K562 (cell line): ENCODE results near the gene AIG1. TPM values are rescaled to one million over a fixed set of nuclear protein-coding genes. Genes with fewer than 3 reads are reported as not detected.

Experiments used
- ATAC-seq: fragments of 200-7000 bp; cut with Tn5 transposase; 3 replicates; pipeline ENCODE4 v1.9.1; 2020; ENCODE audit warnings: moderate library complexity
- BruUV-seq: library from RNA; stranded (reverse); fragments of 400-500 nt; replicated peaks from 2 replicates; lab custom pipeline; 2021; lab: Mats Ljungman, UMichigan
- CTCF ChIA-PET: fragments of 300-600 bp; formaldehyde crosslinking; extraction: SDS; loops from one replicate; lab custom pipeline; 2021; ENCODE audit warnings: low intra/inter-chr PET ratio; lab: Yijun Ruan, JAX
- POLR2A ChIA-PET: fragments of 300-600, 350-650 bp; sonication (Branson Sonifier 250); formaldehyde crosslinking; extraction: SDS; loops from one replicate; lab custom pipeline; 2021; ENCODE audit warnings: antibody characterized with exemption, inconsistent platforms; lab: Yijun Ruan, JAX
- DNase-seq, 4 experiments: peaks; one replicate each; pipeline versions ENCODE4 v3.0.0 to v3.0.0-alpha.2; 2011 to 2018; ENCODE audit warnings: low spot score in 3 of 4, mixed read lengths in 3 of 4; ENCODE audit errors: extremely low read depth in 1 of 4
- FAIRE-seq: peaks from 2 replicates; lab custom pipeline; 2011; peaks lifted over from hg19 to GRCh38; lab: Jason Lieb, UNC
- H2AFZ ChIP-seq: 2 replicates; pipeline ENCODE4 v1.6.0; 2011; ENCODE audit warnings: low read depth, low read length, control low read depth, inconsistent platforms
- H3K27ac ChIP-seq: fragments of 200-600 bp; 3 replicates; pipeline ENCODE4 v1.8.0; 2011; ENCODE audit warnings: low read depth, mild to moderate bottlenecking, control low read depth, inconsistent platforms, low read length, moderate library complexity, mixed read lengths; ENCODE audit errors: extremely low read depth
- H3K27me3 ChIP-seq, 2 experiments: fragments of 300-600 bp in 1 of 2; 2 replicates in 1 of 2; 3 replicates in 1 of 2; pipeline versions ENCODE4 v1.6.0 to v1.8.0; 2011; ENCODE audit warnings: inconsistent platforms in 2 of 2, low read length in 2 of 2, mild to moderate bottlenecking in 1 of 2, mixed read lengths in 1 of 2, moderate library complexity in 1 of 2; ENCODE audit not compliant: control insufficient read depth in 2 of 2, insufficient read depth in 2 of 2
- H3K36me3 ChIP-seq: fragments of 300-600 bp; 3 replicates; pipeline ENCODE4 v1.8.0; 2011; ENCODE audit warnings: mild to moderate bottlenecking, low read length, inconsistent platforms; ENCODE audit not compliant: control insufficient read depth, insufficient read depth
- H3K4me1 ChIP-seq, 2 experiments: fragments of 200-600 bp in 1 of 2; replicated peaks in 1 of 2; 2 replicates in 1 of 2; 3 replicates in 1 of 2; pipeline versions ENCODE4 v1.5.1 to v1.8.0; 2011; ENCODE audit warnings: inconsistent platforms in 2 of 2, low read length in 2 of 2, mild to moderate bottlenecking in 1 of 2, mixed read lengths in 1 of 2, moderate library complexity in 1 of 2; ENCODE audit not compliant: control insufficient read depth in 2 of 2, insufficient read depth in 2 of 2
- H3K4me2 ChIP-seq: 2 replicates; pipeline ENCODE4 v1.6.1; 2011; ENCODE audit warnings: low read length, control low read depth, inconsistent platforms, mixed read lengths; ENCODE audit not compliant: insufficient read depth
- H3K4me3 ChIP-seq: fragments of 200-600 bp; sonication (generic), shearing (Covaris generic); 2 replicates; pipeline ENCODE4 v1.5.1; 2016; ENCODE audit warnings: control low read depth, inconsistent platforms
- H3K79me2 ChIP-seq: fragments of 200-600 bp; 3 replicates; pipeline ENCODE4 v1.8.0; 2011; ENCODE audit warnings: low read length, inconsistent platforms; ENCODE audit not compliant: control insufficient read depth, insufficient read depth
- H3K9ac ChIP-seq, 2 experiments: 2 replicates each; pipeline versions ENCODE4 v1.6.0 to v1.6.1; 2011; ENCODE audit warnings: low read depth in 2 of 2, low read length in 2 of 2, control low read depth in 1 of 2, inconsistent platforms in 1 of 2, mild to moderate bottlenecking in 1 of 2, mixed read lengths in 1 of 2; ENCODE audit not compliant: insufficient read depth in 1 of 2
- H3K9me1 ChIP-seq: one replicate; pipeline ENCODE4 v1.6.0; 2011; ENCODE audit warnings: inconsistent platforms, mild to moderate bottlenecking, low read length, moderate library complexity; ENCODE audit not compliant: control insufficient read depth, insufficient read depth
- H3K9me3 ChIP-seq: replicated peaks from 2 replicates; pipeline ENCODE4 v1.5.1; 2011; ENCODE audit warnings: low read depth, low read length, inconsistent platforms; ENCODE audit not compliant: control insufficient read depth, insufficient read depth
- H4K20me1 ChIP-seq: replicated peaks from 2 replicates; pipeline ENCODE4 v1.6.1; 2011; ENCODE audit warnings: low read length, inconsistent platforms, mixed read lengths; ENCODE audit not compliant: control insufficient read depth, insufficient read depth
- CCNT2 ChIP-seq: IDR thresholded peaks from 2 replicates; pipeline ENCODE4 v1.6.1; 2011; ENCODE audit warnings: borderline replicate concordance, low read depth, mild to moderate bottlenecking, moderate library complexity, mixed read lengths, low read length; ENCODE audit not compliant: insufficient read length; ENCODE audit errors: extremely low read depth
- IRF1 ChIP-seq: sonication (generic); formaldehyde crosslinking; IDR thresholded peaks from 2 replicates; pipeline ENCODE4 v1.8.0; 2022; ENCODE audit warnings: missing genetic modification reagents, mild to moderate bottlenecking, borderline replicate concordance
- MAFF ChIP-seq: IDR thresholded peaks from 2 replicates; pipeline ENCODE4 v1.6.1; 2012; ENCODE audit warnings: low read length, improper control_type of control experiment
- MAFK ChIP-seq: IDR thresholded peaks from 2 replicates; pipeline ENCODE4 v1.6.1; 2011; ENCODE audit warnings: low read length, improper control_type of control experiment
- MCM5 ChIP-seq: fragments of 450-650 bp; IDR thresholded peaks from 2 replicates; pipeline ENCODE4 v1.6.1; 2016; ENCODE audit warnings: low read depth
- MLX ChIP-seq, 2 experiments: fragments of 450-650 bp in 1 of 2; sonication (generic) in 1 of 2; formaldehyde crosslinking; conservative IDR thresholded peaks; 2 replicates each; pipeline versions ENCODE4 v1.4.0 to v1.8.1; 2020 to 2022; ENCODE audit warnings: mild to moderate bottlenecking in 1 of 2, missing genetic modification reagents in 1 of 2
- MTA3 ChIP-seq: fragments of 450-650 bp; formaldehyde crosslinking; IDR thresholded peaks from 2 replicates; pipeline ENCODE4 v1.6.1; 2017; ENCODE audit warnings: mild to moderate bottlenecking, borderline replicate concordance
- NCOR1 ChIP-seq: fragments of 450-650 bp; IDR thresholded peaks from 2 replicates; pipeline ENCODE4 v1.6.1; 2016; ENCODE audit warnings: mild to moderate bottlenecking, moderate library complexity
- NFXL1 ChIP-seq: fragments of 450-650 bp; formaldehyde crosslinking; IDR thresholded peaks from 2 replicates; pipeline ENCODE4 v1.4.0; 2021; ENCODE audit warnings: mild to moderate bottlenecking
- RAD21 ChIP-seq, 2 experiments: fragments of 250-450 bp in 1 of 2; fragments of 450-650 bp in 1 of 2; sonication (Bioruptor Pico) in 1 of 2; formaldehyde crosslinking in 1 of 2; IDR thresholded peaks in 1 of 2; conservative IDR thresholded peaks in 1 of 2; 2 replicates each; pipeline versions ENCODE4 v1.4.0 to v1.8.0; 2020 to 2022; ENCODE audit warnings: mild to moderate bottlenecking in 2 of 2, moderate library complexity in 1 of 2
- SMARCA4 ChIP-seq: fragments of 450-650 bp; IDR thresholded peaks from 2 replicates; pipeline ENCODE4 v1.6.1; 2016
- TEAD4 ChIP-seq, 2 experiments: sonication (generic) in 1 of 2; formaldehyde crosslinking in 1 of 2; IDR thresholded peaks; 2 replicates each; pipeline versions ENCODE4 v1.6.1 to v1.8.0; 2012 to 2022; ENCODE audit warnings: borderline replicate concordance in 1 of 2, inconsistent platforms in 1 of 2, low read length in 1 of 2, mild to moderate bottlenecking in 1 of 2, missing genetic modification reagents in 1 of 2
- WGBS: fragments of 100-300 bp; shearing (Covaris generic); methylation state at CpG from one replicate; pipeline ENCODE4 v1.1.6; 2016; ENCODE audit warnings: low coverage, mixed read lengths; ENCODE audit not compliant: insufficient coverage; ENCODE audit errors: missing lambda C conversion rate; 5-methylcytosine and 5-hydroxymethylcytosine counted together
- in situ Hi-C: fragments of 300-500 bp; cut with MboI; formaldehyde crosslinking; loops from 4 replicates; pipeline ENCODE4 v1.15.0; 2018; ENCODE audit warnings: inconsistent platforms, mixed read lengths
- intact Hi-C: fragments of 100-400 bp; cut with micrococcal nuclease; formaldehyde crosslinking; loops from 2 replicates; pipeline ENCODE4 v1.14.2; 2022
- polyA plus RNA-seq, 8 experiments: library from polyadenylated mRNA; depleted of rRNA in 4 of 8; stranded (reverse) in 5 of 8; unstranded in 3 of 8; fragments of >200 nt; fragmentation: Nextera tagmentation in 2 of 8; fragmentation: Illumina TruSeq in 1 of 8; extraction: Ambion mirVana in 2 of 8; extraction: Trizol in 1 of 8; gene quantifications; 2 replicates each; pipeline versions ENCODE4 v1.2.1 to v1.2.3, GENCODE V29; 2011 to 2014; ENCODE audit warnings: inconsistent platforms in 1 of 8, missing spikeins in 1 of 8
- total RNA-seq, 7 experiments: library from RNA; depleted of rRNA in 6 of 7; stranded (reverse); fragments of >200 nt in 6 of 7; fragmentation: Illumina TruSeq in 2 of 7; extraction: Trizol in 2 of 7; gene quantifications; 2 replicates each; pipeline versions ENCODE4 v1.2.1 to v1.2.3, GENCODE V29; 2011 to 2021; ENCODE audit warnings: low replicate concordance in 1 of 7

AIG1 gene
- total and polyA plus RNA-seq, 9 of the 15 experiments (the other 6 are each of a cell fraction or from before 2014, with no cell fraction given): 74.8 to 333 (median 127) TPM

- Histone ChIP-seq H3K9me1 (no peaks in the 10 kb centered on the region), H3K9me3 (no peaks in the 10 kb centered on the region), H3K27ac (peak overlapping the region; percentile 84), H3K27me3 (no peaks in the 10 kb centered on the region), H3K9ac (peak overlapping the region; percentile 69 to 88), H3K4me1 (peaks cover 12 to 22% of the 10 kb centered on the region in 2 experiments), H3K79me2 (peaks cover 78% of the 10 kb centered on the region), H2AFZ (peak overlapping the region; percentile 49; the same call in 1 of the 2 replicates), H3K4me2 (peak overlapping the region; percentile 94), H4K20me1 (no peaks in the 10 kb centered on the region), H3K4me3 (peak overlapping the region; percentile 51), H3K36me3 (peaks cover 50% of the 10 kb centered on the region)
- peak in 1 of 4 experiments; percentile 52 for DNase-seq
- ChIA-PET POLR2A (interaction anchor here (0.6 to 2.2 kb wide), 7 partner anchors 8 to 18 kb away, joined by 3 to 8 read pairs (median 4); no protein-coding TSS in a partner anchor), CTCF (interaction anchor here (0.6 kb wide), 1 partner anchor 15 kb away, joined by 3 read pairs; no protein-coding TSS in a partner anchor)
- intact Hi-C loops (loop anchor here (10.0 kb wide), 1 partner anchor 221 kb away; the partner anchor contains the start of gene HIVEP2), in situ Hi-C loops (no loop called here)
- 2% methylated on average over 5 of the region's 5 CpGs for WGBS
- BruUV-seq: no TSS peak
- peak; percentile 15 for FAIRE-seq
- peak; percentile 23 for ATAC-seq
- TF ChIP-seq MLX (CRISPR knock-in tag; conservative IDR thresholded peaks at IDR 0.05) (no peak), MAFK (peak; percentile 54; the same call in 1 of the 2 replicates), CCNT2 (no peak), MTA3 (no peak), NFXL1 (no peak), RAD21 (CRISPR knock-in tag; conservative IDR thresholded peaks at IDR 0.05 in 1 of 2, IDR thresholded peaks at IDR 0.05 in 1 of 2) (peak in 1 of 2 experiments; percentile 6; a peak in 1 of 4 replicates), MCM5 (no peak), NCOR1 (no peak), TEAD4 (IDR thresholded peaks at IDR 0.05; ENCODE audit: low read length) (peak; percentile 10), TEAD4 (CRISPR knock-in tag; IDR thresholded peaks at IDR 0.05; ENCODE audit: borderline replicate concordance) (no peak), SMARCA4 (peak; percentile 29; the same call in 1 of the 2 replicates), IRF1 (CRISPR knock-in tag) (no peak), MAFF (peak; percentile 60)
Observed at GRCh38 chr6:143166247-143166695, 105.6 kb downstream of the AIG1 start.
